ENCODE results near the gene AUH. TPM values are rescaled to one million over a fixed set of nuclear protein-coding genes. Genes with fewer than 3 reads are reported as not detected.

AUH gene
- total RNA-seq, 1 donor from 2014 or later = 17.3 TPM

- intact Hi-C loops (cut with DNase I) = no loop called here
- Histone ChIP-seq H3K4me1 (no peaks in the 10 kb centered on the region), H3K4me3 (no peak overlapping the region), H3K9me3 (no peaks in the 10 kb centered on the region), H3K27ac (no peak overlapping the region), H3K27me3 (ENCODE audit: low read depth) (no peaks in the 10 kb centered on the region), H3K36me3 (peaks cover 27% of the 10 kb centered on the region)
- TF ChIP-seq CTCF (IDR thresholded peaks at IDR 0.05) = no peak
- ATAC-seq (no peak), DNase-seq (no peak)
Measured at GRCh38 chr9:91349115-91349555, 12.6 kb downstream of the AUH start.

GRCh38 chr9:91348191-91348807 lies 13.4 kb downstream of the AUH start:
- intact Hi-C loops (cut with DNase I) = no loop called here

GRCh38 chr9:91347377-91347776 lies 14.3 kb downstream of the AUH start:
- DNase-seq (no peak), ATAC-seq (no peak)
- Histone ChIP-seq H3K4me1 (no peaks in the 10 kb centered on the region), H3K27ac (no peak overlapping the region), H3K4me3 (no peak overlapping the region), H3K36me3 (peaks cover 30% of the 10 kb centered on the region), H3K27me3 (ENCODE audit: low read depth) (no peaks in the 10 kb centered on the region), H3K9me3 (no peaks in the 10 kb centered on the region)
- TF ChIP-seq CTCF (IDR thresholded peaks at IDR 0.05) = no peak
- intact Hi-C loops (cut with DNase I) = no loop called here

More at GRCh38 chr9:91348191-91348807, 13.4 kb downstream of the AUH start:
- no peak overlapping the region for H3K27ac ChIP-seq
- no peaks in the 10 kb centered on the region for H3K9me3 ChIP-seq
- H3K4me1 ChIP-seq = no peaks in the 10 kb centered on the region
- no peak for TF ChIP-seq CTCF (IDR thresholded peaks at IDR 0.05)
- peaks cover 22% of the 10 kb centered on the region for H3K36me3 ChIP-seq
- H3K4me3 ChIP-seq = no peak overlapping the region
- DNase-seq (no peak), ATAC-seq (no peak)
- no peaks in the 10 kb centered on the region for H3K27me3 ChIP-seq (ENCODE audit: low read depth)

- DNase-seq = no peak
- no peak for TF ChIP-seq CTCF (IDR thresholded peaks at IDR 0.05)
- ATAC-seq = no peak
- Histone ChIP-seq H3K4me3 (no peak overlapping the region), H3K27me3 (ENCODE audit: low read depth) (no peaks in the 10 kb centered on the region), H3K36me3 (peaks cover 33% of the 10 kb centered on the region), H3K27ac (no peak overlapping the region), H3K9me3 (no peaks in the 10 kb centered on the region), H3K4me1 (no peaks in the 10 kb centered on the region)
- intact Hi-C loops (cut with DNase I) = no loop called here
Measured at GRCh38 chr9:91346644-91347043, 15.1 kb downstream of the AUH start.

- intact Hi-C loops (cut with DNase I) = no loop called here
Measured at GRCh38 chr9:91345978-91346377, 15.7 kb downstream of the AUH start.

More at GRCh38 chr9:91345978-91346377, 15.7 kb downstream of the AUH start:
- DNase-seq (no peak), ATAC-seq (no peak)
- H3K4me1 ChIP-seq = no peaks in the 10 kb centered on the region
- TF ChIP-seq CTCF (IDR thresholded peaks at IDR 0.05) = no peak
- no peaks in the 10 kb centered on the region for H3K9me3 ChIP-seq
- H3K4me3 ChIP-seq = no peak overlapping the region
- H3K27ac ChIP-seq = no peak overlapping the region
- peaks cover 29% of the 10 kb centered on the region for H3K36me3 ChIP-seq
- H3K27me3 ChIP-seq (ENCODE audit: low read depth) = no peaks in the 10 kb centered on the region
